Astrocyte (in vitro differentiated cells and primary cell): Measurements from ENCODE around the gene GDF7.

Source experiments
- CTCF ChIP-seq: IDR thresholded peaks from 2 replicates; pipeline ENCODE4 v1.5.1; 2011; ENCODE audit warnings: low read depth, mild to moderate bottlenecking, inconsistent platforms, low read length, moderate library complexity; ENCODE audit not compliant: insufficient read depth
- EZH2 ChIP-seq: IDR thresholded peaks from 2 replicates; pipeline ENCODE4 v1.6.1; 2012; ENCODE audit warnings: mild to moderate bottlenecking, low read length, inconsistent platforms; ENCODE audit not compliant: insufficient read depth

GRCh38 chr2:20662308-20662937 is 4.5 kb upstream of the GDF7 start:
- TF ChIP-seq CTCF (no peak), EZH2 (no peak)
